IMR-90 (cell line): ENCODE data around the gene FUBP3. TPM values are rescaled to one million over a fixed set of nuclear protein-coding genes. Genes with fewer than 3 reads are reported as not detected.

Source experiments
- ATAC-seq: fragments of 200-7000 bp; cut with Tn5 transposase; 2 replicates; pipeline ENCODE4 v1.9.1; 2020; ENCODE audit warnings: low read depth, mild to moderate bottlenecking, moderate library complexity
- BruUV-seq: library from RNA; stranded (reverse); fragments of 400-500 nt; replicated peaks from 2 replicates; lab custom pipeline; 2021; lab: Mats Ljungman, UMichigan
- CTCF ChIA-PET: fragments of 300-600 bp; formaldehyde crosslinking; extraction: SDS; loops from one replicate; lab custom pipeline; 2021; ENCODE audit warnings: antibody characterized with exemption; lab: Yijun Ruan, JAX
- POLR2A ChIA-PET: fragments of 300-600 bp; sonication (Branson Sonifier 250); formaldehyde crosslinking; loops from one replicate; lab custom pipeline; 2022; ENCODE audit warnings: antibody characterized with exemption; ENCODE audit not compliant: unreplicated experiment; lab: Charles Lee
- DNase-seq: peaks from one replicate; pipeline ENCODE4 v3.0.0; 2013
- H2AFZ ChIP-seq: replicated peaks from 2 replicates; pipeline ENCODE3; 2013; ENCODE audit warnings: low read length, mild to moderate bottlenecking; ENCODE audit not compliant: poor library complexity
- H2AK5ac ChIP-seq: 2 replicates; pipeline ENCODE4 v1.6.1; 2013; ENCODE audit warnings: low read depth, low read length, inconsistent platforms
- H2AK9ac ChIP-seq: replicated peaks from 2 replicates; pipeline ENCODE3; 2013; ENCODE audit warnings: mild to moderate bottlenecking, low read depth, low read length, moderate library complexity; ENCODE audit not compliant: poor library complexity
- H2BK120ac ChIP-seq: 2 replicates; pipeline ENCODE4 v1.6.1; 2013; ENCODE audit warnings: low read depth, low read length, inconsistent platforms
- H2BK15ac ChIP-seq: 3 replicates; pipeline ENCODE4 v1.6.1; 2013; ENCODE audit warnings: low read depth, low read length, inconsistent platforms
- H2BK20ac ChIP-seq: 2 replicates; pipeline ENCODE4 v1.6.1; 2013; ENCODE audit warnings: low read depth, mild to moderate bottlenecking, inconsistent platforms, low read length, moderate library complexity
- H2BK5ac ChIP-seq: 2 replicates; pipeline ENCODE4 v1.6.1; 2013; ENCODE audit warnings: mild to moderate bottlenecking, low read depth, low read length, inconsistent platforms; ENCODE audit not compliant: poor library complexity, severe bottlenecking
- H3K14ac ChIP-seq: replicated peaks from 2 replicates; pipeline ENCODE4 v1.6.1; 2013; ENCODE audit warnings: low read depth, low read length, inconsistent platforms
- H3K18ac ChIP-seq: 2 replicates; pipeline ENCODE4 v1.6.1; 2013; ENCODE audit warnings: low read depth, low read length, control low read depth
- H3K23ac ChIP-seq: 2 replicates; pipeline ENCODE4 v1.6.1; 2013; ENCODE audit warnings: low read depth, low read length, inconsistent platforms
- H3K27ac ChIP-seq: 2 replicates; pipeline ENCODE4 v1.5.1; 2013; ENCODE audit warnings: mild to moderate bottlenecking, control low read depth, low read length; ENCODE audit not compliant: insufficient read depth
- H3K27me3 ChIP-seq: 2 replicates; pipeline ENCODE4 v1.6.1; 2013; ENCODE audit warnings: low read length; ENCODE audit not compliant: control insufficient read depth, insufficient read depth
- H3K36me3 ChIP-seq: 2 replicates; pipeline ENCODE4 v1.6.1; 2013; ENCODE audit warnings: low read length, mixed read lengths; ENCODE audit not compliant: control insufficient read depth, insufficient read depth
- H3K4ac ChIP-seq: 2 replicates; pipeline ENCODE4 v1.6.1; 2013; ENCODE audit warnings: low read depth, low read length, inconsistent platforms
- H3K4me1 ChIP-seq: 2 replicates; pipeline ENCODE4 v1.6.1; 2013; ENCODE audit warnings: low read length, mixed read lengths; ENCODE audit not compliant: control insufficient read depth, insufficient read depth
- H3K4me2 ChIP-seq: 2 replicates; pipeline ENCODE4 v1.6.1; 2013; ENCODE audit warnings: low read depth, mild to moderate bottlenecking, control low read depth, low read length, moderate library complexity
- H3K4me3 ChIP-seq: 2 replicates; pipeline ENCODE4 v1.5.1; 2013; ENCODE audit warnings: low read depth, mild to moderate bottlenecking, control low read depth, low read length, moderate library complexity; ENCODE audit not compliant: insufficient read depth
- H3K56ac ChIP-seq: 2 replicates; pipeline ENCODE4 v1.6.1; 2013; ENCODE audit warnings: low read length, inconsistent platforms; ENCODE audit not compliant: insufficient read depth; ENCODE audit errors: extremely low read depth
- H3K79me1 ChIP-seq, 2 experiments: 2 replicates each; pipeline ENCODE4 v1.6.1; 2013; ENCODE audit warnings: low read length in 2 of 2, inconsistent platforms in 1 of 2, low read depth in 1 of 2
- H3K9ac ChIP-seq: 2 replicates; pipeline ENCODE4 v1.6.1; 2013; ENCODE audit warnings: low read depth, low read length, control low read depth
- H3K9me1 ChIP-seq: 2 replicates; pipeline ENCODE4 v1.6.1; 2013; ENCODE audit warnings: low read length, inconsistent platforms; ENCODE audit not compliant: insufficient read depth
- H3K9me3 ChIP-seq: 2 replicates; pipeline ENCODE4 v1.6.1; 2013; ENCODE audit warnings: low read length; ENCODE audit not compliant: control insufficient read depth, insufficient read depth
- H4K20me1 ChIP-seq: 2 replicates; pipeline ENCODE4 v1.6.1; 2013; ENCODE audit warnings: low read length, inconsistent platforms; ENCODE audit not compliant: insufficient read depth
- H4K5ac ChIP-seq: 2 replicates; pipeline ENCODE4 v1.6.1; 2013; ENCODE audit warnings: mild to moderate bottlenecking, low read depth, low read length, control low read depth
- H4K8ac ChIP-seq, 2 experiments: 2 replicates each; pipeline ENCODE4 v1.6.1; 2013; ENCODE audit warnings: low read depth in 2 of 2, low read length in 2 of 2, control low read depth in 1 of 2, inconsistent platforms in 1 of 2
- H4K91ac ChIP-seq: 2 replicates; pipeline ENCODE4 v1.6.1; 2013; ENCODE audit warnings: low read depth, low read length, inconsistent platforms; ENCODE audit not compliant: insufficient read depth
- BHLHE40 ChIP-seq: fragments of 150-350 bp; IDR thresholded peaks from 2 replicates; pipeline ENCODE4 v1.6.1; 2016; ENCODE audit warnings: mild to moderate bottlenecking, low read depth, low read length
- CEBPB ChIP-seq: IDR thresholded peaks from 2 replicates; pipeline ENCODE4 v1.6.1; 2012; ENCODE audit warnings: low read depth, low read length, improper control_type of control experiment
- CHD1 ChIP-seq: IDR thresholded peaks from 2 replicates; pipeline ENCODE4 v1.6.1; 2012; ENCODE audit warnings: low read depth, low read length, improper control_type of control experiment
- CTCF ChIP-seq: conservative IDR thresholded peaks from 2 replicates; pipeline ENCODE4 v1.5.1; 2012; ENCODE audit warnings: mild to moderate bottlenecking, low read depth, low read length, improper control_type of control experiment
- ELK1 ChIP-seq: fragments of 150-350 bp; IDR thresholded peaks from 2 replicates; pipeline ENCODE4 v1.6.1; 2016; ENCODE audit warnings: low read depth, mild to moderate bottlenecking, low read length, moderate library complexity, borderline replicate concordance
- FOS ChIP-seq: fragments of 150-350 bp; IDR thresholded peaks from 2 replicates; pipeline ENCODE4 v1.6.1; 2016; ENCODE audit warnings: low read depth, low read length
- MAFK ChIP-seq: IDR thresholded peaks from 2 replicates; pipeline ENCODE4 v1.6.1; 2012; ENCODE audit warnings: low read depth, low read length, improper control_type of control experiment
- MAZ ChIP-seq: IDR thresholded peaks from 2 replicates; pipeline ENCODE4 v1.6.1; 2012; ENCODE audit warnings: low read depth, mild to moderate bottlenecking, low read length, improper control_type of control experiment, moderate library complexity, borderline replicate concordance
- MXI1 ChIP-seq: IDR thresholded peaks from 2 replicates; pipeline ENCODE4 v1.6.1; 2012; ENCODE audit warnings: low read depth, mild to moderate bottlenecking, low read length, moderate library complexity, borderline replicate concordance
- NFE2L2 ChIP-seq: fragments of 150-350 bp; IDR thresholded peaks from 2 replicates; pipeline ENCODE4 v1.6.1; 2016; ENCODE audit warnings: low read depth, mild to moderate bottlenecking, low read length
- POLR2A ChIP-seq: IDR thresholded peaks from 2 replicates; pipeline ENCODE4 v1.6.1; 2012; ENCODE audit warnings: mild to moderate bottlenecking, low read depth, low read length
- RAD21 ChIP-seq: IDR thresholded peaks from 2 replicates; pipeline ENCODE4 v1.6.1; 2012; ENCODE audit warnings: low read length, improper control_type of control experiment
- RCOR1 ChIP-seq: IDR thresholded peaks from 2 replicates; pipeline ENCODE4 v1.6.1; 2012; ENCODE audit warnings: mild to moderate bottlenecking, low read length, improper control_type of control experiment; ENCODE audit not compliant: insufficient replicate concordance
- RFX5 ChIP-seq: IDR thresholded peaks from 2 replicates; pipeline ENCODE4 v1.8.0; 2012; ENCODE audit warnings: low read depth, mild to moderate bottlenecking, low read length, moderate library complexity
- SMC3 ChIP-seq: fragments of 150-350 bp; IDR thresholded peaks from 2 replicates; pipeline ENCODE4 v1.6.1; 2016; ENCODE audit warnings: low read depth, mild to moderate bottlenecking, antibody characterized with exemption, low read length, moderate library complexity
- USF2 ChIP-seq: fragments of 150-350 bp; IDR thresholded peaks from 2 replicates; pipeline ENCODE4 v1.6.1; 2017; ENCODE audit warnings: mild to moderate bottlenecking, antibody characterized with exemption, low read length, low read depth
- WGBS, 2 experiments: methylation state at CpG; one replicate each; pipeline versions ENCODE4 v1.1.5 to v1.1.7; 2013; ENCODE audit warnings: missing lambda C conversion rate in 2 of 2; ENCODE audit not compliant: insufficient read length in 1 of 2; ENCODE audit errors: extremely low coverage in 2 of 2; 5-methylcytosine and 5-hydroxymethylcytosine counted together
- dilution Hi-C: fragments of 300-500 bp; cut with HindIII; formaldehyde crosslinking; loops from one replicate; pipeline ENCODE4 v1.14.3; 2018; ENCODE audit warnings: low sequenced_read_pairs; ENCODE audit not compliant: unreplicated experiment
- in situ Hi-C: fragments of 300-500 bp; cut with MboI; formaldehyde crosslinking; loops from 3 replicates; pipeline ENCODE4 v1.14.3; 2019; ENCODE audit warnings: low sequenced_read_pairs, inconsistent platforms, mixed read lengths
- intact Hi-C: fragments of 100-400 bp; cut with micrococcal nuclease; formaldehyde crosslinking; loops from 2 replicates; pipeline ENCODE4 v1.10.0; 2022
- polyA plus RNA-seq, 3 experiments: library from polyadenylated mRNA; depleted of rRNA; stranded (reverse); fragments of >200 nt; gene quantifications; 2 replicates each; pipeline ENCODE4 v1.2.3, GENCODE V29; 2012; ENCODE audit warnings: low replicate concordance in 1 of 3
- total RNA-seq: library from RNA; depleted of rRNA; stranded (reverse); fragments of >200 nt; gene quantifications from 2 replicates; pipeline ENCODE4 v1.2.3, GENCODE V29; 2012

Gene FUBP3
- total and polyA plus RNA-seq, 2 of the 4 experiments (the other 2 are of a cell fraction) = 32.3 to 50.1 TPM

- no peak for TF ChIP-seq FOS
- no peak for TF ChIP-seq RFX5
- TF ChIP-seq CHD1 = no peak
- no peak for TF ChIP-seq RCOR1
- no peak for TF ChIP-seq USF2
- no peak for TF ChIP-seq SMC3
- no peak for TF ChIP-seq POLR2A
- no peak for TF ChIP-seq CTCF
- TF ChIP-seq CEBPB = no peak
- TF ChIP-seq MAFK = no peak
- no peak for TF ChIP-seq RAD21
- TF ChIP-seq ELK1 = no peak
- TF ChIP-seq MXI1 = no peak
- no peak for TF ChIP-seq NFE2L2
- TF ChIP-seq BHLHE40 = no peak
- no peak for TF ChIP-seq MAZ
- H2BK120ac ChIP-seq = no peak overlapping the region
- in situ Hi-C loops (no loop called here), intact Hi-C loops (no loop called here), dilution Hi-C loops (no loop called here)
- WGBS, 2 experiments = 74% methylated on average over 4 of the region's 13 CpGs; no CpG with 5 or more reads in 1 of the 2 experiments
- H3K9me1 ChIP-seq = no peaks in the 10 kb centered on the region
- no peaks in the 10 kb centered on the region for H3K4me1 ChIP-seq
- H3K27me3 ChIP-seq = peaks cover 27% of the 10 kb centered on the region; the same call in 1 of the 2 replicates
- ATAC-seq (no peak), DNase-seq (no peak)
- no peak overlapping the region for H3K9ac ChIP-seq
- H3K9me3 ChIP-seq = no peaks in the 10 kb centered on the region
- no peak overlapping the region for H2AK5ac ChIP-seq
- H3K18ac ChIP-seq = no peak overlapping the region
- H4K20me1 ChIP-seq = no peaks in the 10 kb centered on the region
- H3K4me3 ChIP-seq = no peak overlapping the region
- CTCF ChIA-PET = interaction anchor here (1.0 kb wide), 1 partner anchor 9 kb away, joined by 3 read pairs; no protein-coding TSS in a partner anchor
- no peak overlapping the region for H4K8ac ChIP-seq
- H3K23ac ChIP-seq = no peak overlapping the region
- H3K56ac ChIP-seq = no peak overlapping the region
- no peak overlapping the region for H3K4me2 ChIP-seq
- no peak overlapping the region for H2AK9ac ChIP-seq
- H4K91ac ChIP-seq = no peak overlapping the region
- no TSS peak for BruUV-seq
- H3K27ac ChIP-seq = no peak overlapping the region
- peak overlapping the region; percentile 29 for H2AFZ ChIP-seq
- H3K4ac ChIP-seq = no peak overlapping the region
- no peak overlapping the region for H3K14ac ChIP-seq
- no peak overlapping the region for H2BK20ac ChIP-seq
- H2BK15ac ChIP-seq = no peak overlapping the region
- no peaks in the 10 kb centered on the region for H3K36me3 ChIP-seq
- H4K5ac ChIP-seq = no peak overlapping the region
- POLR2A ChIA-PET = no interaction called here
- H2BK5ac ChIP-seq = no peak overlapping the region
- no peaks in the 10 kb centered on the region for H3K79me1 ChIP-seq
Measured at GRCh38 chr9:130675396-130675795, 96.0 kb downstream of the FUBP3 start.
